HepG2 (cell line): ENCODE data around the gene ANAPC10. TPM values are rescaled to one million over a fixed set of nuclear protein-coding genes. Genes with fewer than 3 reads are reported as not detected.
"Not testable (repeated sequence)": the region's sequence is repeated elsewhere in the genome, so short reads cannot be mapped to it uniquely, and the experiment has no call there.

Experiments
- ATAC-seq: fragments of 200-7000 bp; cut with Tn5 transposase; 3 replicates; pipeline ENCODE4 v1.9.1; 2020; ENCODE audit warnings: mild to moderate bottlenecking, moderate library complexity
- BruUV-seq: library from RNA; stranded (reverse); fragments of 400-500 nt; replicated peaks from 2 replicates; lab custom pipeline; 2021; lab: Mats Ljungman, UMichigan
- CTCF ChIA-PET: fragments of 300-600 bp; formaldehyde crosslinking; extraction: SDS; loops from one replicate; lab custom pipeline; 2021; ENCODE audit warnings: low total read pairs, inconsistent platforms, low intra/inter-chr PET ratio; lab: Yijun Ruan, JAX
- POLR2A ChIA-PET: fragments of 350-600 bp; sonication (Branson Sonifier 250); formaldehyde crosslinking; loops from one replicate; lab custom pipeline; 2020; ENCODE audit warnings: antibody characterized with exemption, inconsistent platforms; lab: Yijun Ruan, JAX
- DNase-seq: peaks from one replicate; pipeline ENCODE4 v3.0.0-alpha.2; 2015; ENCODE audit warnings: low spot score
- FAIRE-seq: peaks from 3 replicates; lab custom pipeline; 2011; peaks lifted over from hg19 to GRCh38; lab: Jason Lieb, UNC
- H2AFZ ChIP-seq: one replicate; pipeline ENCODE4 v1.6.1; 2011; ENCODE audit warnings: low read length, inconsistent platforms
- H3K27ac ChIP-seq: fragments of 300-600 bp; 3 replicates; pipeline ENCODE4 v1.8.0; 2011; ENCODE audit warnings: mixed run types, mild to moderate bottlenecking, mixed read lengths, low read length, inconsistent platforms; ENCODE audit not compliant: insufficient read depth; ENCODE audit errors: extremely low read length
- H3K27me3 ChIP-seq, 2 experiments: fragments of 200-600 bp in 1 of 2; 2 replicates in 1 of 2; 3 replicates in 1 of 2; pipeline versions ENCODE4 v1.6.0 to v1.8.0; 2011; ENCODE audit warnings: low read length in 2 of 2, mild to moderate bottlenecking in 2 of 2, moderate library complexity in 2 of 2, inconsistent platforms in 1 of 2; ENCODE audit not compliant: insufficient read depth in 2 of 2, control insufficient read depth in 1 of 2
- H3K36me3 ChIP-seq, 2 experiments: fragments of 200-600 bp in 1 of 2; replicated peaks in 1 of 2; 2 replicates in 1 of 2; 3 replicates in 1 of 2; pipeline versions ENCODE4 v1.5.1 to v1.8.0; 2011; ENCODE audit warnings: low read length in 2 of 2, inconsistent platforms in 1 of 2; ENCODE audit not compliant: insufficient read depth in 2 of 2, control insufficient read depth in 1 of 2
- H3K4me1 ChIP-seq: 2 replicates; pipeline ENCODE4 v1.5.1; 2012; ENCODE audit warnings: low read length, inconsistent platforms; ENCODE audit not compliant: insufficient read depth
- H3K4me2 ChIP-seq: 2 replicates; pipeline ENCODE4 v1.6.0; 2011; ENCODE audit warnings: low read depth, low read length, inconsistent platforms
- H3K4me3 ChIP-seq, 3 experiments: fragments of 200-600 bp in 1 of 3; sonication (generic), shearing (Covaris generic) in 1 of 3; replicated peaks in 1 of 3; 2 replicates each; pipeline ENCODE4 v1.5.1; 2011 to 2016; ENCODE audit warnings: low read length in 3 of 3, inconsistent platforms in 2 of 3, low read depth in 2 of 3, mild to moderate bottlenecking in 2 of 3, control low read depth in 1 of 3, mixed read lengths in 1 of 3; ENCODE audit not compliant: insufficient read depth in 1 of 3
- H3K79me2 ChIP-seq: one replicate; pipeline ENCODE4 v1.6.1; 2011; ENCODE audit warnings: low read length, inconsistent platforms; ENCODE audit not compliant: insufficient read depth
- H3K9ac ChIP-seq: 2 replicates; pipeline ENCODE4 v1.6.0; 2011; ENCODE audit warnings: mild to moderate bottlenecking, low read depth, low read length, inconsistent platforms; ENCODE audit not compliant: insufficient read depth
- H3K9me3 ChIP-seq: 2 replicates; pipeline ENCODE4 v1.5.1; 2012; ENCODE audit warnings: mild to moderate bottlenecking, low read length
- H4K20me1 ChIP-seq: 2 replicates; pipeline ENCODE4 v1.6.0; 2011; ENCODE audit warnings: inconsistent platforms, mild to moderate bottlenecking, low read length, moderate library complexity; ENCODE audit not compliant: insufficient read depth
- POGZ ChIP-seq: sonication (generic); formaldehyde crosslinking; IDR thresholded peaks from 2 replicates; pipeline ENCODE4 v1.4.0; 2020; ENCODE audit warnings: mild to moderate bottlenecking, missing genetic modification reagents
- SNRNP70 ChIP-seq: fragments of 200-400 bp; formaldehyde crosslinking; IDR thresholded peaks from 2 replicates; pipeline ENCODE4 v1.6.1; 2017; ENCODE audit warnings: mild to moderate bottlenecking, low read depth, low read length, moderate library complexity
- TFDP2 ChIP-seq: sonication (generic); formaldehyde crosslinking; IDR thresholded peaks from 2 replicates; pipeline ENCODE4 v1.4.0; 2020; ENCODE audit warnings: missing genetic modification reagents
- TRIM22 ChIP-seq: fragments of 450-650 bp; IDR thresholded peaks from 2 replicates; pipeline ENCODE4 v1.6.1; 2017
- ZBTB1 ChIP-seq: sonication (generic); formaldehyde crosslinking; IDR thresholded peaks from 2 replicates; pipeline ENCODE4 v1.4.0; 2020; ENCODE audit warnings: missing genetic modification reagents, borderline replicate concordance
- ZNF30 ChIP-seq: sonication (generic); formaldehyde crosslinking; IDR thresholded peaks from 2 replicates; pipeline ENCODE4 v1.5.0; 2020; ENCODE audit warnings: mild to moderate bottlenecking, missing genetic modification reagents
- WGBS: methylation state at CpG from one replicate; pipeline ENCODE4 v1.1.6; 2017; ENCODE audit warnings: low lambda C conversion rate; 5-methylcytosine and 5-hydroxymethylcytosine counted together
- in situ Hi-C: cut with HindIII; loops from 2 replicates; pipeline ENCODE4 v1.10.0; 2017; ENCODE audit warnings: low pct_unique_long_range_greater_than_20kb; ENCODE audit not compliant: extremely low pct_ligation_motif_present
- intact Hi-C: fragments of 100-400 bp; cut with micrococcal nuclease; formaldehyde crosslinking; loops from one replicate; pipeline ENCODE4 v1.10.0; 2022; ENCODE audit not compliant: unreplicated experiment
- polyA plus RNA-seq, 8 experiments: library from polyadenylated mRNA; depleted of rRNA in 3 of 8; stranded (reverse) in 7 of 8; unstranded in 1 of 8; fragments of >200 nt; fragmentation: Illumina TruSeq in 4 of 8; extraction: Trizol in 4 of 8; gene quantifications; 2 replicates each; pipeline versions ENCODE4 v1.2.1 to v1.2.3, GENCODE V29; 2011 to 2016; ENCODE audit warnings: low read depth in 4 of 8, missing spikeins in 1 of 8, mixed read lengths in 1 of 8; ENCODE audit not compliant: insufficient read depth in 1 of 8
- total RNA-seq, 5 experiments: library from RNA; depleted of rRNA; stranded (reverse); fragments of >200 nt; fragmentation: Illumina TruSeq; extraction: Trizol; gene quantifications; 2 replicates each; pipeline ENCODE4 v1.2.3, GENCODE V29; 2016; ENCODE audit warnings: low read depth in 1 of 5
- TF ChIP-seq, protein P1 (sequence below), 2 experiments: IDR thresholded peaks; 2 replicates each; pipeline ENCODE4 v1.6.1; 2011 to 2012; ENCODE audit warnings: low read length in 2 of 2, borderline replicate concordance in 1 of 2, low read depth in 1 of 2, mild to moderate bottlenecking in 1 of 2, moderate library complexity in 1 of 2
- TF ChIP-seq, protein P2 (sequence below): sonication (generic); formaldehyde crosslinking; IDR thresholded peaks from 2 replicates; pipeline ENCODE4 v1.8.0; 2022; ENCODE audit warnings: mild to moderate bottlenecking, missing genetic modification reagents
- TF ChIP-seq, protein P3 (sequence below): fragments of 450-650 bp; IDR thresholded peaks from 2 replicates; pipeline ENCODE4 v1.6.1; 2017; ENCODE audit warnings: mild to moderate bottlenecking

ANAPC10 gene
- total and polyA plus RNA-seq, 2 of the 13 experiments (the other 11 are each of a cell fraction or from before 2014, with no cell fraction given): 21.9 to 32.7 TPM

- TF ChIP-seq, protein P1, sequence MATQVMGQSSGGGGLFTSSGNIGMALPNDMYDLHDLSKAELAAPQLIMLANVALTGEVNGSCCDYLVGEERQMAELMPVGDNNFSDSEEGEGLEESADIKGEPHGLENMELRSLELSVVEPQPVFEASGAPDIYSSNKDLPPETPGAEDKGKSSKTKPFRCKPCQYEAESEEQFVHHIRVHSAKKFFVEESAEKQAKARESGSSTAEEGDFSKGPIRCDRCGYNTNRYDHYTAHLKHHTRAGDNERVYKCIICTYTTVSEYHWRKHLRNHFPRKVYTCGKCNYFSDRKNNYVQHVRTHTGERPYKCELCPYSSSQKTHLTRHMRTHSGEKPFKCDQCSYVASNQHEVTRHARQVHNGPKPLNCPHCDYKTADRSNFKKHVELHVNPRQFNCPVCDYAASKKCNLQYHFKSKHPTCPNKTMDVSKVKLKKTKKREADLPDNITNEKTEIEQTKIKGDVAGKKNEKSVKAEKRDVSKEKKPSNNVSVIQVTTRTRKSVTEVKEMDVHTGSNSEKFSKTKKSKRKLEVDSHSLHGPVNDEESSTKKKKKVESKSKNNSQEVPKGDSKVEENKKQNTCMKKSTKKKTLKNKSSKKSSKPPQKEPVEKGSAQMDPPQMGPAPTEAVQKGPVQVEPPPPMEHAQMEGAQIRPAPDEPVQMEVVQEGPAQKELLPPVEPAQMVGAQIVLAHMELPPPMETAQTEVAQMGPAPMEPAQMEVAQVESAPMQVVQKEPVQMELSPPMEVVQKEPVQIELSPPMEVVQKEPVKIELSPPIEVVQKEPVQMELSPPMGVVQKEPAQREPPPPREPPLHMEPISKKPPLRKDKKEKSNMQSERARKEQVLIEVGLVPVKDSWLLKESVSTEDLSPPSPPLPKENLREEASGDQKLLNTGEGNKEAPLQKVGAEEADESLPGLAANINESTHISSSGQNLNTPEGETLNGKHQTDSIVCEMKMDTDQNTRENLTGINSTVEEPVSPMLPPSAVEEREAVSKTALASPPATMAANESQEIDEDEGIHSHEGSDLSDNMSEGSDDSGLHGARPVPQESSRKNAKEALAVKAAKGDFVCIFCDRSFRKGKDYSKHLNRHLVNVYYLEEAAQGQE (IDR thresholded peaks at IDR 0.05; ENCODE audit: borderline replicate concordance in 1 of 2, low read depth in 1 of 2, low read length in 2 of 2): no peak; a peak in 1 of 4 replicates
- TF ChIP-seq ZNF30: 0 out of 2 replicates have a peak, but pooled peaks have one; percentile 51
- TF ChIP-seq, protein P2, sequence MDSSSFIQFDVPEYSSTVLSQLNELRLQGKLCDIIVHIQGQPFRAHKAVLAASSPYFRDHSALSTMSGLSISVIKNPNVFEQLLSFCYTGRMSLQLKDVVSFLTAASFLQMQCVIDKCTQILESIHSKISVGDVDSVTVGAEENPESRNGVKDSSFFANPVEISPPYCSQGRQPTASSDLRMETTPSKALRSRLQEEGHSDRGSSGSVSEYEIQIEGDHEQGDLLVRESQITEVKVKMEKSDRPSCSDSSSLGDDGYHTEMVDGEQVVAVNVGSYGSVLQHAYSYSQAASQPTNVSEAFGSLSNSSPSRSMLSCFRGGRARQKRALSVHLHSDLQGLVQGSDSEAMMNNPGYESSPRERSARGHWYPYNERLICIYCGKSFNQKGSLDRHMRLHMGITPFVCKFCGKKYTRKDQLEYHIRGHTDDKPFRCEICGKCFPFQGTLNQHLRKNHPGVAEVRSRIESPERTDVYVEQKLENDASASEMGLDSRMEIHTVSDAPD (CRISPR knock-in tag): peak; percentile 84
- TF ChIP-seq, protein P3, sequence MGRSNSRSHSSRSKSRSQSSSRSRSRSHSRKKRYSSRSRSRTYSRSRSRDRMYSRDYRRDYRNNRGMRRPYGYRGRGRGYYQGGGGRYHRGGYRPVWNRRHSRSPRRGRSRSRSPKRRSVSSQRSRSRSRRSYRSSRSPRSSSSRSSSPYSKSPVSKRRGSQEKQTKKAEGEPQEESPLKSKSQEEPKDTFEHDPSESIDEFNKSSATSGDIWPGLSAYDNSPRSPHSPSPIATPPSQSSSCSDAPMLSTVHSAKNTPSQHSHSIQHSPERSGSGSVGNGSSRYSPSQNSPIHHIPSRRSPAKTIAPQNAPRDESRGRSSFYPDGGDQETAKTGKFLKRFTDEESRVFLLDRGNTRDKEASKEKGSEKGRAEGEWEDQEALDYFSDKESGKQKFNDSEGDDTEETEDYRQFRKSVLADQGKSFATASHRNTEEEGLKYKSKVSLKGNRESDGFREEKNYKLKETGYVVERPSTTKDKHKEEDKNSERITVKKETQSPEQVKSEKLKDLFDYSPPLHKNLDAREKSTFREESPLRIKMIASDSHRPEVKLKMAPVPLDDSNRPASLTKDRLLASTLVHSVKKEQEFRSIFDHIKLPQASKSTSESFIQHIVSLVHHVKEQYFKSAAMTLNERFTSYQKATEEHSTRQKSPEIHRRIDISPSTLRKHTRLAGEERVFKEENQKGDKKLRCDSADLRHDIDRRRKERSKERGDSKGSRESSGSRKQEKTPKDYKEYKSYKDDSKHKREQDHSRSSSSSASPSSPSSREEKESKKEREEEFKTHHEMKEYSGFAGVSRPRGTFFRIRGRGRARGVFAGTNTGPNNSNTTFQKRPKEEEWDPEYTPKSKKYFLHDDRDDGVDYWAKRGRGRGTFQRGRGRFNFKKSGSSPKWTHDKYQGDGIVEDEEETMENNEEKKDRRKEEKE: no peak
- peak; percentile 82 for TF ChIP-seq TFDP2 (CRISPR knock-in tag)
- TF ChIP-seq SNRNP70: no peak
- TF ChIP-seq ZBTB1 (CRISPR knock-in tag): no peak
- TF ChIP-seq TRIM22: no peak
- TF ChIP-seq POGZ: peak; percentile 99
These were observed at the start of gene ANAPC10, which contains the start of gene ABCE1 (continued) for GRCh38 chr4:145097821-145098674.

DNA sequence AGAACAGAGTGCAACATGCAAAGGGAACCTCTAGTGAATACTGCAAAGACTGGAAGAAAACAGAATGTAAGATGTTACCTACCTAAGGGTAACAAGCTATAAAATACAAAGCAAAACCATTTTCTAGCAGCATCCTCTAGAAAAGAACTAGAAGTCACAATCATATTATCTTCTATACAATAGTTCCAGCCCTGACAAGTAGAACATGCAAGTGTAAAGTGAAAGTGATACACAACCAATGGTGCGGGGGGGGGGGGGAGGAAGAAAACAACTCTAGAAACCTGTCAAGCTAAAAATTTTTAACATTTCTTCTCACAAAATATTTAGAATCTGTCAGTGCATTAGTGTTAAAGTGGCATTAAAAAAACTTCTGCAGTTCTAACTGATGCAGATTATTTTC, 38.2 kb upstream of the ANAPC10 start:
- H3K27me3 ChIP-seq, H3K4me2 ChIP-seq, intact Hi-C loops, H3K27ac ChIP-seq, in situ Hi-C loops, ATAC-seq, DNase-seq, H3K9me3 ChIP-seq, H3K79me2 ChIP-seq, FAIRE-seq, H2AFZ ChIP-seq, H4K20me1 ChIP-seq, CTCF ChIA-PET, H3K9ac ChIP-seq, POLR2A ChIA-PET, BruUV-seq, H3K4me1 ChIP-seq, H3K4me3 ChIP-seq: not testable (repeated sequence)
- peaks cover 0 to 32% of the 10 kb centered on the region in 2 experiments; a peak in 3 of 5 replicates for H3K36me3 ChIP-seq
- whole genome bisulfite sequencing: 94% methylated on average over 1 of the region's 1 CpG
